Endothelial cell of umbilical vein (primary cell): ENCODE measurements around the gene SERPINB13. TPM values are rescaled to one million over a fixed set of nuclear protein-coding genes. Genes with fewer than 3 reads are reported as not detected.
"Not testable (repeated sequence)": the region's sequence is repeated elsewhere in the genome, so short reads cannot be mapped to it uniquely, and the experiment has no call there.

Source experiments
- BruUV-seq: library from RNA; stranded (reverse); fragments of 400-500 nt; replicated peaks from 2 replicates; lab custom pipeline; 2021; lab: Mats Ljungman, UMichigan
- CTCF ChIA-PET: fragments of 300-600, 350-600 bp; sonication (Branson Sonifier 250); formaldehyde crosslinking; loops from one replicate; lab custom pipeline; 2021; ENCODE audit warnings: antibody characterized with exemption, inconsistent platforms; lab: Charles Lee
- POLR2A ChIA-PET: fragments of 300-600, 350-600 bp; sonication (Branson Sonifier 250); formaldehyde crosslinking; loops from one replicate; lab custom pipeline; 2021; ENCODE audit warnings: antibody characterized with exemption, inconsistent platforms; lab: Charles Lee
- DNase-seq: peaks from one replicate; pipeline ENCODE4 v3.0.0-alpha.2; 2011; ENCODE audit warnings: low read depth, low spot score
- FAIRE-seq: peaks from 2 replicates; lab custom pipeline; 2011; peaks lifted over from hg19 to GRCh38; lab: Jason Lieb, UNC
- H2AFZ ChIP-seq: 2 replicates; pipeline ENCODE4 v1.6.0; 2012; ENCODE audit warnings: low read depth, low read length, control low read depth, inconsistent platforms
- H3K27ac ChIP-seq: 2 replicates; pipeline ENCODE4 v1.5.1; 2011; ENCODE audit warnings: low read depth, mild to moderate bottlenecking, control low read depth, low read length, moderate library complexity; ENCODE audit not compliant: insufficient read depth
- H3K27me3 ChIP-seq, 2 experiments: 2 replicates each; pipeline versions ENCODE4 v1.6.0 to v1.6.1; 2011; ENCODE audit warnings: low read length in 2 of 2, mixed read lengths in 1 of 2; ENCODE audit not compliant: control insufficient read depth in 2 of 2, insufficient read depth in 2 of 2
- H3K36me3 ChIP-seq, 2 experiments: 2 replicates in 1 of 2; 3 replicates in 1 of 2; pipeline ENCODE4 v1.5.1; 2011; ENCODE audit warnings: low read length in 2 of 2, mild to moderate bottlenecking in 1 of 2, moderate library complexity in 1 of 2; ENCODE audit not compliant: control insufficient read depth in 2 of 2, insufficient read depth in 2 of 2; ENCODE audit errors: extremely low read depth in 1 of 2
- H3K4me1 ChIP-seq: 3 replicates; pipeline ENCODE4 v1.5.1; 2011; ENCODE audit warnings: mild to moderate bottlenecking, low read length; ENCODE audit not compliant: control insufficient read depth, insufficient read depth; ENCODE audit errors: extremely low read depth
- H3K4me2 ChIP-seq: 2 replicates; pipeline ENCODE4 v1.6.1; 2011; ENCODE audit warnings: low read length, control low read depth, mixed read lengths; ENCODE audit not compliant: insufficient read depth
- H3K4me3 ChIP-seq, 3 experiments: fragments of 200-600 bp in 1 of 3; sonication (generic), shearing (Covaris generic) in 1 of 3; replicated peaks in 1 of 3; 2 replicates each; pipeline ENCODE4 v1.5.1; 2011 to 2016; ENCODE audit warnings: control low read depth in 3 of 3, low read length in 3 of 3, mild to moderate bottlenecking in 2 of 3, inconsistent platforms in 1 of 3, low read depth in 1 of 3, moderate library complexity in 1 of 3; ENCODE audit not compliant: insufficient read depth in 1 of 3
- H3K79me2 ChIP-seq: 2 replicates; pipeline ENCODE4 v1.6.0; 2012; ENCODE audit warnings: low read length, inconsistent platforms; ENCODE audit not compliant: control insufficient read depth, insufficient read depth
- H3K9ac ChIP-seq: replicated peaks from 2 replicates; pipeline ENCODE3; 2011; ENCODE audit warnings: low read length, control low read depth; ENCODE audit not compliant: insufficient read depth; ENCODE audit errors: extremely low read depth
- H3K9me1 ChIP-seq: replicated peaks from 3 replicates; pipeline ENCODE4 v1.6.0; 2011; ENCODE audit warnings: mild to moderate bottlenecking, low read length; ENCODE audit not compliant: control insufficient read depth, insufficient read depth; ENCODE audit errors: extremely low read depth
- H3K9me3 ChIP-seq: replicated peaks from 2 replicates; pipeline ENCODE4 v1.5.1; 2012; ENCODE audit warnings: low read length, inconsistent platforms; ENCODE audit not compliant: control insufficient read depth, insufficient read depth
- H4K20me1 ChIP-seq: replicated peaks from 2 replicates; pipeline ENCODE3; 2011; ENCODE audit warnings: mild to moderate bottlenecking, low read length; ENCODE audit not compliant: control insufficient read depth, insufficient read depth; ENCODE audit errors: extremely low read depth
- CTCF ChIP-seq, 2 donors: IDR thresholded peaks; 1 replicate in 1 of 2; 2 replicates in 1 of 2; pipeline ENCODE4 v1.5.1; 2011; ENCODE audit warnings: low read length in 2 of 2, mild to moderate bottlenecking in 2 of 2, moderate library complexity in 2 of 2, control low read depth in 1 of 2, inconsistent platforms in 1 of 2, low read depth in 1 of 2; ENCODE audit not compliant: insufficient read depth in 1 of 2; ENCODE audit errors: extremely low read depth in 1 of 2
- EZH2 ChIP-seq: IDR thresholded peaks from 2 replicates; pipeline ENCODE4 v1.6.1; 2012; ENCODE audit warnings: borderline replicate concordance, low read depth, mild to moderate bottlenecking, moderate library complexity, low read length, inconsistent platforms; ENCODE audit not compliant: severe bottlenecking
- FOS ChIP-seq: IDR thresholded peaks from 2 replicates; pipeline ENCODE4 v1.6.1; 2011; ENCODE audit warnings: mild to moderate bottlenecking, low read length, moderate library complexity, borderline replicate concordance; ENCODE audit not compliant: insufficient read depth
- GATA2 ChIP-seq: IDR thresholded peaks from 2 replicates; pipeline ENCODE4 v1.7.0; 2011; ENCODE audit warnings: low read depth, mild to moderate bottlenecking, moderate library complexity, mixed read lengths, low read length; ENCODE audit not compliant: insufficient read length, insufficient read depth
- JUN ChIP-seq: IDR thresholded peaks from 2 replicates; pipeline ENCODE4 v1.6.1; 2011; ENCODE audit warnings: borderline replicate concordance, low read depth; ENCODE audit not compliant: insufficient read length, insufficient read depth
- MAX ChIP-seq: IDR thresholded peaks from 2 replicates; pipeline ENCODE4 v1.6.1; 2011; ENCODE audit not compliant: insufficient read depth, insufficient read length
- MYC ChIP-seq: IDR thresholded peaks from one replicate; pipeline ENCODE4 v1.6.1; 2011; ENCODE audit warnings: mild to moderate bottlenecking, low read depth, low read length
- POLR2A ChIP-seq: IDR thresholded peaks from 2 replicates; pipeline ENCODE4 v1.6.1; 2012; ENCODE audit warnings: low read depth, mild to moderate bottlenecking, control low read depth, low read length
- POLR2AphosphoS5 ChIP-seq: IDR thresholded peaks from 2 replicates; pipeline ENCODE4 v1.6.1; 2012; ENCODE audit warnings: low read depth, mild to moderate bottlenecking, control low read depth, low read length, moderate library complexity; ENCODE audit not compliant: insufficient read depth
- dilution Hi-C: fragments of 300-500 bp; cut with MboI; formaldehyde crosslinking; loops from one replicate; pipeline ENCODE4 v1.15.0; 2019; ENCODE audit warnings: low sequenced_read_pairs; ENCODE audit not compliant: extremely low pct_ligation_motif_present
- intact Hi-C: fragments of 100-400 bp; cut with micrococcal nuclease; formaldehyde crosslinking; loops from one replicate; pipeline ENCODE4 v1.10.0; 2022
- polyA plus RNA-seq, 4 experiments: library from polyadenylated mRNA; depleted of rRNA in 3 of 4; stranded (reverse) in 3 of 4; unstranded in 1 of 4; fragments of >200 nt; gene quantifications; 2 replicates each; pipeline versions ENCODE4 v1.2.1 to v1.2.3, GENCODE V29; 2011 to 2012; ENCODE audit warnings: missing spikeins in 1 of 4
- total RNA-seq: library from RNA; stranded (reverse); gene quantifications from 2 replicates; pipeline ENCODE4 v1.2.3, GENCODE V29; 2021

SERPINB13 gene
- total and polyA plus RNA-seq, 2 donors (not counting 3 experiments of a cell fraction or from before 2014, with no cell fraction given) = not detected

GRCh38 chr18:63627819-63628218 is 40.7 kb downstream of the SERPINB13 start:
- no TSS peak for BruUV-seq
- DNase-seq (no peak), FAIRE-seq (no peak)
- H3K4me2 ChIP-seq = no peak overlapping the region
- no peak overlapping the region for H3K27ac ChIP-seq
- H3K79me2 ChIP-seq = no peaks in the 10 kb centered on the region
- no peak overlapping the region for H2AFZ ChIP-seq
- no peak for TF ChIP-seq FOS
- no peak for TF ChIP-seq POLR2A
- no peaks in the 10 kb centered on the region for H3K36me3 ChIP-seq
- ChIA-PET CTCF (no interaction called here), POLR2A (no interaction called here)
- no peaks in the 10 kb centered on the region for H3K4me1 ChIP-seq
- intact Hi-C loops = no loop called here
- H4K20me1 ChIP-seq = no peaks in the 10 kb centered on the region
- dilution Hi-C loops = no loop called here
- H3K9me3 ChIP-seq = no peaks in the 10 kb centered on the region
- no peak overlapping the region for H3K9ac ChIP-seq
- no peak overlapping the region for H3K4me3 ChIP-seq
- H3K9me1 ChIP-seq = no peaks in the 10 kb centered on the region
- H3K27me3 ChIP-seq = no peaks in the 10 kb centered on the region

- Histone ChIP-seq H4K20me1 (no peaks in the 10 kb centered on the region), H3K9ac (no peak overlapping the region), H3K4me1 (no peaks in the 10 kb centered on the region), H3K4me3 (no peak overlapping the region), H3K27ac (no peak overlapping the region), H3K4me2 (no peak overlapping the region), H3K9me3 (no peaks in the 10 kb centered on the region), H3K79me2 (no peaks in the 10 kb centered on the region), H3K36me3 (no peaks in the 10 kb centered on the region), H3K9me1 (no peaks in the 10 kb centered on the region), H3K27me3 (no peaks in the 10 kb centered on the region), H2AFZ (no peak overlapping the region)
- dilution Hi-C loops (no loop called here), intact Hi-C loops (no loop called here)
- DNase-seq (no peak), FAIRE-seq (no peak)
- POLR2A ChIA-PET = no interaction called here
- TF ChIP-seq POLR2A = no peak
- no peak for TF ChIP-seq EZH2
- TF ChIP-seq MAX = no peak
- TF ChIP-seq MYC = no peak
- no peak for TF ChIP-seq POLR2AphosphoS5
- TF ChIP-seq FOS = no peak
- TF ChIP-seq CTCF (IDR thresholded peaks at IDR 0.05; ENCODE audit: extremely low read depth in 1 of 2, insufficient read depth in 1 of 2, low read depth in 1 of 2, low read length in 2 of 2) = no peak
- no peak for TF ChIP-seq GATA2
- TF ChIP-seq JUN = no peak
- BruUV-seq = no TSS peak
- CTCF ChIA-PET = no interaction called here
Measured at GRCh38 chr18:63637703-63638102, 50.6 kb downstream of the SERPINB13 start.

- H3K9me1 ChIP-seq, H3K4me1 ChIP-seq, DNase-seq, H2AFZ ChIP-seq, H3K9me3 ChIP-seq, H4K20me1 ChIP-seq, H3K79me2 ChIP-seq, CTCF ChIA-PET, H3K4me2 ChIP-seq, BruUV-seq, POLR2A ChIA-PET, H3K36me3 ChIP-seq, FAIRE-seq, H3K27ac ChIP-seq, H3K9ac ChIP-seq, dilution Hi-C loops, intact Hi-C loops, H3K27me3 ChIP-seq, H3K4me3 ChIP-seq: not testable (repeated sequence)
Measured at GRCh38 chr18:63641157-63641680, 54.1 kb downstream of the SERPINB13 start.
